WTC11 (cell line): Measurements from ENCODE around the gene PPM1E.

ENCODE experiments used
- CTCF ChIP-seq: fragments of 200-600 bp; IDR thresholded peaks from 2 replicates; pipeline ENCODE4 v1.8.0; 2022; ENCODE audit warnings: antibody characterized with exemption
- FOXP4 ChIP-seq: sonication (generic); formaldehyde crosslinking; IDR thresholded peaks from 2 replicates; pipeline ENCODE4 v1.8.0; 2022; ENCODE audit warnings: mild to moderate bottlenecking, missing genetic modification reagents
- USF1 ChIP-seq: sonication (generic); formaldehyde crosslinking; IDR thresholded peaks from 2 replicates; pipeline ENCODE4 v1.8.0; 2022; ENCODE audit warnings: mild to moderate bottlenecking, missing genetic modification reagents

- no peak for TF ChIP-seq CTCF
- no peak for TF ChIP-seq USF1 (CRISPR knock-in tag)
- TF ChIP-seq FOXP4 (CRISPR knock-in tag), result no peak
Observed at GRCh38 chr17:58865301-58865700, 109.6 kb downstream of the PPM1E start.
